HEK293 (cell line): ENCODE measurements around the gene NPR3.

Source experiments
- CTCF ChIA-PET: fragments of 350-600 bp; formaldehyde crosslinking; extraction: SDS; loops from one replicate; lab custom pipeline; 2021; ENCODE audit warnings: antibody characterized with exemption; lab: Yijun Ruan, JAX
- POLR2A ChIA-PET: fragments of 300-600 bp; formaldehyde crosslinking; extraction: SDS; loops from one replicate; lab custom pipeline; 2020; ENCODE audit warnings: antibody characterized with exemption, inconsistent platforms; lab: Yijun Ruan, JAX
- H3K27ac ChIP-seq: fragments of 200-500 bp; sonication (Bioruptor generic); 2 replicates; pipeline ENCODE4 v1.5.1; 2014; ENCODE audit warnings: low read depth, low read length, control low read depth, inconsistent platforms; ENCODE audit errors: extremely low read depth
- H3K36me3 ChIP-seq, 2 experiments: fragments of 200-500 bp in 1 of 2; sonication (Bioruptor generic) in 1 of 2; 1 replicate in 1 of 2; 2 replicates in 1 of 2; pipeline ENCODE4 v1.5.1; 2014 to 2017; ENCODE audit warnings: inconsistent platforms in 2 of 2, low read length in 2 of 2; ENCODE audit not compliant: control insufficient read depth in 2 of 2, insufficient read depth in 1 of 2
- H3K4me1 ChIP-seq: fragments of 200-500 bp; sonication (Bioruptor generic); 2 replicates; pipeline ENCODE4 v1.5.1; 2014; ENCODE audit warnings: mild to moderate bottlenecking, low read length, inconsistent platforms; ENCODE audit not compliant: control insufficient read depth, insufficient read depth
- H3K4me3 ChIP-seq: 2 replicates; pipeline ENCODE4 v1.5.1; 2011; ENCODE audit warnings: low read depth, mild to moderate bottlenecking, control low read depth, low read length, moderate library complexity
- H3K9me3 ChIP-seq: fragments of 200-500 bp; sonication (Bioruptor generic); 2 replicates; pipeline ENCODE4 v1.5.1; 2014; ENCODE audit warnings: low read depth, low read length, inconsistent platforms; ENCODE audit not compliant: control insufficient read depth, insufficient read depth
- SCRT1 ChIP-seq: fragments of 450-650 bp; formaldehyde crosslinking; IDR thresholded peaks from 2 replicates; pipeline ENCODE4 v1.5.1; 2016; ENCODE audit warnings: missing biosample characterization, missing genetic modification characterization, borderline replicate concordance
- ZBTB17 ChIP-seq: fragments of 450-650 bp; formaldehyde crosslinking; IDR thresholded peaks from 2 replicates; pipeline ENCODE4 v1.5.1; 2016; ENCODE audit warnings: missing biosample characterization, missing genetic modification characterization
- ZBTB8A ChIP-seq: fragments of 450-650 bp; formaldehyde crosslinking; IDR thresholded peaks from 2 replicates; pipeline ENCODE4 v1.5.1; 2016; ENCODE audit warnings: missing biosample characterization, missing genetic modification characterization
- ZNF112 ChIP-seq: fragments of 450-650 bp; formaldehyde crosslinking; IDR thresholded peaks from 2 replicates; pipeline ENCODE4 v1.5.0; 2017; ENCODE audit warnings: missing biosample characterization, missing genetic modification characterization
- ZNF121 ChIP-seq: fragments of 450-650 bp; formaldehyde crosslinking; IDR thresholded peaks from 2 replicates; pipeline ENCODE4 v1.5.1; 2016; ENCODE audit warnings: missing biosample characterization, missing genetic modification characterization
- ZNF174 ChIP-seq: fragments of 450-650 bp; formaldehyde crosslinking; IDR thresholded peaks from 2 replicates; pipeline ENCODE4 v1.5.0; 2017; ENCODE audit warnings: missing biosample characterization, mild to moderate bottlenecking, missing genetic modification characterization
- ZNF23 ChIP-seq: fragments of 450-650 bp; formaldehyde crosslinking; IDR thresholded peaks from 2 replicates; pipeline ENCODE4 v1.5.1; 2016; ENCODE audit warnings: missing biosample characterization, missing genetic modification characterization, borderline replicate concordance
- ZNF274 ChIP-seq, 2 experiments: fragments of 200-500 bp in 1 of 2; fragments of 450-650 bp in 1 of 2; sonication (Bioruptor generic) in 1 of 2; formaldehyde crosslinking in 1 of 2; IDR thresholded peaks; 2 replicates each; pipeline versions ENCODE4 v1.5.1 to v1.6.1; 2014 to 2016; ENCODE audit warnings: borderline replicate concordance in 1 of 2, inconsistent platforms in 1 of 2, low read length in 1 of 2, missing biosample characterization in 1 of 2, missing genetic modification characterization in 1 of 2
- ZNF354C ChIP-seq: fragments of 450-650 bp; formaldehyde crosslinking; IDR thresholded peaks from 2 replicates; pipeline ENCODE4 v1.5.1; 2016; ENCODE audit warnings: missing biosample characterization, missing genetic modification characterization, low read depth, borderline replicate concordance
- ZNF37A ChIP-seq: fragments of 450-650 bp; IDR thresholded peaks from 2 replicates; pipeline ENCODE4 v1.5.1; 2018; ENCODE audit warnings: missing biosample characterization, missing genetic modification characterization
- ZNF548 ChIP-seq: fragments of 450-650 bp; formaldehyde crosslinking; IDR thresholded peaks from 2 replicates; pipeline ENCODE4 v1.5.1; 2016; ENCODE audit warnings: missing biosample characterization, missing genetic modification characterization
- ZNF596 ChIP-seq: fragments of 450-650 bp; IDR thresholded peaks from 2 replicates; pipeline ENCODE4 v1.5.0; 2018; ENCODE audit warnings: missing biosample characterization, mild to moderate bottlenecking, missing genetic modification characterization, moderate library complexity
- ZNF621 ChIP-seq: fragments of 450-650 bp; formaldehyde crosslinking; IDR thresholded peaks from 2 replicates; pipeline ENCODE4 v1.5.1; 2017; ENCODE audit warnings: missing biosample characterization, missing genetic modification characterization
- ZNF626 ChIP-seq: fragments of 450-650 bp; sonication (Bioruptor Pico); formaldehyde crosslinking; IDR thresholded peaks from 2 replicates; pipeline ENCODE4 v1.5.1; 2018; ENCODE audit warnings: missing biosample characterization, missing genetic modification characterization, inconsistent platforms
- ZNF658 ChIP-seq: fragments of 450-650 bp; formaldehyde crosslinking; IDR thresholded peaks from 2 replicates; pipeline ENCODE4; 2016; ENCODE audit warnings: missing biosample characterization, missing genetic modification characterization
- ZNF701 ChIP-seq: fragments of 450-650 bp; formaldehyde crosslinking; IDR thresholded peaks from 2 replicates; pipeline ENCODE4 v1.5.1; 2016; ENCODE audit warnings: missing biosample characterization, missing genetic modification characterization
- ZNF785 ChIP-seq: fragments of 450-650 bp; formaldehyde crosslinking; IDR thresholded peaks from 2 replicates; pipeline ENCODE4 v1.5.1; 2016; ENCODE audit warnings: missing biosample characterization, missing genetic modification characterization
- ZNF792 ChIP-seq: fragments of 450-650 bp; formaldehyde crosslinking; IDR thresholded peaks from 2 replicates; pipeline ENCODE4 v1.5.1; 2016; ENCODE audit warnings: missing biosample characterization, missing genetic modification characterization
- ZNF830 ChIP-seq: fragments of 450-650 bp; IDR thresholded peaks from 2 replicates; pipeline ENCODE4 v1.5.0; 2018; ENCODE audit warnings: missing biosample characterization, missing genetic modification characterization, low read depth, mild to moderate bottlenecking, moderate library complexity
- ZXDB ChIP-seq: fragments of 450-650 bp; formaldehyde crosslinking; IDR thresholded peaks from 2 replicates; pipeline ENCODE4 v1.5.1; 2016; ENCODE audit warnings: missing biosample characterization, missing genetic modification characterization
- TF ChIP-seq, protein P1 (sequence below): fragments of 450-650 bp; formaldehyde crosslinking; IDR thresholded peaks from 2 replicates; pipeline ENCODE4 v1.5.1; 2016; ENCODE audit warnings: missing biosample characterization, missing genetic modification characterization
- TF ChIP-seq, protein P2 (sequence below): fragments of 450-650 bp; formaldehyde crosslinking; IDR thresholded peaks from 2 replicates; pipeline ENCODE4 v1.5.1; 2016; ENCODE audit warnings: missing biosample characterization, missing genetic modification characterization
- TF ChIP-seq, protein P3 (sequence below): fragments of 450-650 bp; formaldehyde crosslinking; IDR thresholded peaks from 2 replicates; pipeline ENCODE4 v1.5.1; 2016; ENCODE audit warnings: missing biosample characterization, missing genetic modification characterization

NPR3 gene

DNA sequence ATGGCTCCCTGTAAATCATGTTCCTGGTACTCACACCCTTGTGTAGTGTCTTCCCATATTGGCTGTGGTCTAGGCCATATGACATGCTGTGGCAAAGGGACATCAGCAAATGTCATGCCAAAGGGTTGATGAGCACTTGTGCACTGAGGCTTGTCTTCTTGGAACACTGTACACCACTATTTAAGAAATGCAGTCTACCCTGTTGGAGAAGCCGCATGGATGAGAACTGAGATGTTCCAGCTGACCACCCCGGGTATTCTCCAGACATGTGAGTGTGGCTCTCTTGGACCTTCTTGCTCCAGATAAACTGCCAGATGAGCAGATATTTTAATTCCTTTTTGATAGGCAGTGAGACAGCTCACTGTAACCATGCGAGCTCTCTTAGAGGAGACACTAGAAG is 20.5 kb upstream of the NPR3 start (continued):
- TF ChIP-seq, protein P1, sequence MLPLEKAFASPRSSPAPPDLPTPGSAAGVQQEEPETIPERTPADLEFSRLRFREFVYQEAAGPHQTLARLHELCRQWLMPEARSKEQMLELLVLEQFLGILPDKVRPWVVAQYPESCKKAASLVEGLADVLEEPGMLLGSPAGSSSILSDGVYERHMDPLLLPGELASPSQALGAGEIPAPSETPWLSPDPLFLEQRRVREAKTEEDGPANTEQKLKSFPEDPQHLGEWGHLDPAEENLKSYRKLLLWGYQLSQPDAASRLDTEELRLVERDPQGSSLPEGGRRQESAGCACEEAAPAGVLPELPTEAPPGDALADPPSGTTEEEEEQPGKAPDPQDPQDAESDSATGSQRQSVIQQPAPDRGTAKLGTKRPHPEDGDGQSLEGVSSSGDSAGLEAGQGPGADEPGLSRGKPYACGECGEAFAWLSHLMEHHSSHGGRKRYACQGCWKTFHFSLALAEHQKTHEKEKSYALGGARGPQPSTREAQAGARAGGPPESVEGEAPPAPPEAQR (tag by site-specific recombination), result no peak
- TF ChIP-seq ZNF23 (tag by site-specific recombination), result no peak
- no peak for TF ChIP-seq ZNF785 (tag by site-specific recombination)
- TF ChIP-seq ZNF701 (tag by site-specific recombination), result no peak
- TF ChIP-seq, all 188 proteins: peak for 0

DNA sequence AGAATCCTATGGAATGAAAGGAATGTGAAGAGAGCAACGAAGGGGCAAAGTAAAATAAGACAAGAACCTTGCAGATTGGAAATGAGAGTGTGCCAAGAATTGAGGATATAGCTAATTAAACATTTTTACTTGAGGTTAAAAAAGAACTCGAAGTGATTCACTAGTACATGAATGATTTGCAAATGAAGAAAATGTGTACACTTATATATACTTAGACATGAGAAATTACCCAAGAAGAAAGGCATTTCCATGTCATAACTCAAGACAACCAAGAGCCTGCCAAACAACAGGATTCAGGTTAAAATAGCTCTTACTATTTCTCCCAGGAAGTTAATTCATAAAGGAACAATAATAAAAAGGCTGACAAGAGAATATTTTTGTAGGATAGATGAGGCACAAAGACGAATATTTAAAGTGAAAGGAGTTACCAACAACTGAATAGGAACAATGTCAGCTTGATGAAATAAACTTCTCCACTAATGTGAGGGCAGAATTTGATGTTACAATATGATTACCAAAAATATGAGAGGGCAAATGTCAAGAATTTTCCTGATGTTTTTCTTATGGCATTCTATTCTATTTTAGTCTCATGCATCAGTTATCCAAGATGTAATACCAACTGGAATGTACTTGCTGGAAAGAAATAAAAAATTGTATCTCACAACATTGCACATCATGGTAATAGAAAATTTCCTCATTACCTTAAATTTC is 18.9 kb upstream of the NPR3 start:
- POLR2A ChIA-PET, result no interaction called here

DNA sequence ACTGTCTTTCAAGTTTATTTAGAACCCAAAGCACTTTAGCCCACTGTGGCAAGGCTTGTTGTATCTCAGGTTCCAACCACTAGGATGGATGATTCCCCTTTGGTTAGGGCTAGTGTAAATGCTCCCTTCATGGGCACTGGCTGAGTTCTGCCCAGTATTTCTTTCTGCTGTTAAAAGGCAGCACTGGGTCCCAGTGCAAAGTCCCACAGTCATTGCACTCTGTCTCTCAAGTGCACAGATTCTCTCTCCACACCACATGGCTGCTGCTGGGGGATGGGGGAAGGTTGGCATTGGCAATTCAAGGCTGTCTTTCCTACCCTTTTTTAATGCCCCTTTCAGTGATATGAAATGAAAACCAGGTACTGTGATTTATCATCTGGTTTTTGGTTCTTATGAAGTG is 7.2 kb upstream of the NPR3 start:
- H3K27ac ChIP-seq, result no peak overlapping the region
- CTCF ChIA-PET, result no interaction called here
- no peaks in the 10 kb centered on the region for H3K4me1 ChIP-seq
- POLR2A ChIA-PET, result no interaction called here
- no peak overlapping the region for H3K4me3 ChIP-seq
- H3K9me3 ChIP-seq, result no peaks in the 10 kb centered on the region
- TF ChIP-seq ZNF626 (tag by site-specific recombination) (no peak), ZBTB17 (tag by site-specific recombination) (no peak), ZNF121 (tag by site-specific recombination) (no peak), ZNF658 (tag by site-specific recombination) (no peak), ZNF792 (tag by site-specific recombination) (no peak), ZNF830 (tag by site-specific recombination) (no peak), SCRT1 (tag by site-specific recombination) (no peak), ZNF112 (tag by site-specific recombination) (no peak), ZXDB (tag by site-specific recombination) (no peak), ZNF354C (no peak), ZNF37A (tag by site-specific recombination) (no peak), ZNF174 (tag by site-specific recombination) (no peak), ZNF596 (tag by site-specific recombination) (no peak), ZBTB8A (no peak), ZNF548 (tag by site-specific recombination) (no peak), ZNF621 (tag by site-specific recombination) (no peak)
- TF ChIP-seq, protein P2, sequence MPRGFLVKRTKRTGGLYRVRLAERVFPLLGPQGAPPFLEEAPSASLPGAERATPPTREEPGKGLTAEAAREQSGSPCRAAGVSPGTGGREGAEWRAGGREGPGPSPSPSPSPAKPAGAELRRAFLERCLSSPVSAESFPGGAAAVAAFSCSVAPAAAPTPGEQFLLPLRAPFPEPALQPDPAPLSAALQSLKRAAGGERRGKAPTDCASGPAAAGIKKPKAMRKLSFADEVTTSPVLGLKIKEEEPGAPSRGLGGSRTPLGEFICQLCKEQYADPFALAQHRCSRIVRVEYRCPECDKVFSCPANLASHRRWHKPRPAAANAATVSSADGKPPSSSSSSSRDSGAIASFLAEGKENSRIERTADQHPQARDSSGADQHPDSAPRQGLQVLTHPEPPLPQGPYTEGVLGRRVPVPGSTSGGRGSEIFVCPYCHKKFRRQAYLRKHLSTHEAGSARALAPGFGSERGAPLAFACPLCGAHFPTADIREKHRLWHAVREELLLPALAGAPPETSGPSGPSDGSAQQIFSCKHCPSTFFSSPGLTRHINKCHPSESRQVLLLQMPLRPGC (tag by site-specific recombination), result no peak
- TF ChIP-seq, protein P3, sequence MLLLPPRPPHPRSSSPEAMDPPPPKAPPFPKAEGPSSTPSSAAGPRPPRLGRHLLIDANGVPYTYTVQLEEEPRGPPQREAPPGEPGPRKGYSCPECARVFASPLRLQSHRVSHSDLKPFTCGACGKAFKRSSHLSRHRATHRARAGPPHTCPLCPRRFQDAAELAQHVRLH (tag by site-specific recombination), result no peak
- no peaks in the 10 kb centered on the region for H3K36me3 ChIP-seq

More for the DNA sequence above, 18.9 kb upstream of the NPR3 start:
- H3K36me3 ChIP-seq, result no peaks in the 10 kb centered on the region
- H3K4me1 ChIP-seq, result no peaks in the 10 kb centered on the region
- TF ChIP-seq ZNF274 (IDR thresholded peaks at IDR 0.05; ENCODE audit: low read length) (no peak), ZNF274 (tag by site-specific recombination; IDR thresholded peaks at IDR 0.05; ENCODE audit: borderline replicate concordance) (no peak)
- TF ChIP-seq, all 188 proteins: peak for 0
- CTCF ChIA-PET, result interaction anchor here (0.6 to 1.1 kb wide), 2 partner anchors 18 to 318 kb away, joined by 3 read pairs; partner anchors contain the start of gene NPR3
- no peak overlapping the region for H3K4me3 ChIP-seq
- no peaks in the 10 kb centered on the region for H3K9me3 ChIP-seq
- H3K27ac ChIP-seq, result no peak overlapping the region
